AG10803 (cell line): ENCODE measurements around the gene SH3RF3.
A peak's percentile ranks its signal among the peaks of the same experiment; 100 is the strongest.

Experiments
- DNase-seq: peaks from one replicate; pipeline ENCODE4 v3.0.0; 2010; ENCODE audit warnings: low read depth
- H3K4me3 ChIP-seq: 2 replicates; pipeline ENCODE4 v1.5.1; 2011; ENCODE audit warnings: mild to moderate bottlenecking, low read length, control low read depth
- CTCF ChIP-seq: conservative IDR thresholded peaks from 2 replicates; pipeline ENCODE4 v1.5.1; 2011; ENCODE audit warnings: mild to moderate bottlenecking, low read length, control low read depth, inconsistent platforms

Gene SH3RF3

GRCh38 chr2:109128616-109129355, at the start of gene SH3RF3:
SH3RF3 (plus strand) TSS chr2:109129205.
- peak; percentile 63 for DNase-seq
- peak within 1 kb of the TSS; percentile 67 for H3K4me3 ChIP-seq
- no peak for TF ChIP-seq CTCF

- no peak overlapping the region for H3K4me3 ChIP-seq
- TF ChIP-seq CTCF: no peak
- no peak for DNase-seq
Measured at GRCh38 chr2:109079590-109079989, 49.4 kb upstream of the SH3RF3 start.

GRCh38 chr2:109080109-109080508, 48.9 kb upstream of the SH3RF3 start:
- DNase-seq: no peak

GRCh38 chr2:109080757-109081156, 48.2 kb upstream of the SH3RF3 start:
- no peak for DNase-seq
- no peak overlapping the region for H3K4me3 ChIP-seq
- no peak for TF ChIP-seq CTCF

More at GRCh38 chr2:109080109-109080508, 48.9 kb upstream of the SH3RF3 start:
- H3K4me3 ChIP-seq: no peak overlapping the region
- no peak for TF ChIP-seq CTCF

GRCh38 chr2:109081374-109081773, 47.6 kb upstream of the SH3RF3 start:
- no peak for TF ChIP-seq CTCF
- H3K4me3 ChIP-seq: no peak overlapping the region
- no peak for DNase-seq

- no peak for DNase-seq
- no peak overlapping the region for H3K4me3 ChIP-seq
- TF ChIP-seq CTCF: no peak
Measured at GRCh38 chr2:109083771-109084170, 45.2 kb upstream of the SH3RF3 start.

GRCh38 chr2:109084341-109084740, 44.7 kb upstream of the SH3RF3 start:
- TF ChIP-seq CTCF: no peak
- no peak for DNase-seq
- no peak overlapping the region for H3K4me3 ChIP-seq
